Astrocyte of the spinal cord (primary cell): Measurements from ENCODE around the gene SH3RF3.

Source experiments
- DNase-seq: peaks from one replicate; pipeline ENCODE4 v3.0.0; 2011; ENCODE audit warnings: low read depth, low spot score
- H3K4me3 ChIP-seq: 2 replicates; pipeline ENCODE4 v1.5.1; 2011; ENCODE audit warnings: low read depth, mild to moderate bottlenecking, low read length, moderate library complexity
- CTCF ChIP-seq: IDR thresholded peaks from 2 replicates; pipeline ENCODE4 v1.5.1; 2012; ENCODE audit warnings: low read depth, mild to moderate bottlenecking, low read length, inconsistent platforms
- in situ Hi-C: cut with HindIII; loops from 2 replicates; pipeline ENCODE4 v1.10.0; 2017; ENCODE audit warnings: low sequenced_read_pairs

Gene SH3RF3

GRCh38 chr2:109129921-109130722, 1.1 kb downstream of the SH3RF3 start:
- DNase-seq = peak; percentile 41
- H3K4me3 ChIP-seq = peak overlapping the region; percentile 73
- TF ChIP-seq CTCF = no peak
- in situ Hi-C loops = no loop called here

- H3K4me3 ChIP-seq = peak overlapping the region; percentile 73
- no peak for TF ChIP-seq CTCF
- in situ Hi-C loops = no loop called here
- DNase-seq = no peak
Observed at GRCh38 chr2:109130723-109130995, 1.7 kb downstream of the SH3RF3 start.

GRCh38 chr2:109131777-109132176, 2.8 kb downstream of the SH3RF3 start:
- H3K4me3 ChIP-seq = no peak overlapping the region
- TF ChIP-seq CTCF = no peak
- in situ Hi-C loops = no loop called here
- no peak for DNase-seq

- in situ Hi-C loops = no loop called here
- H3K4me3 ChIP-seq = no peak overlapping the region
- no peak for DNase-seq
- TF ChIP-seq CTCF = no peak
Observed at GRCh38 chr2:109132626-109133025, 3.6 kb downstream of the SH3RF3 start.

GRCh38 chr2:109133746-109134145, 4.7 kb downstream of the SH3RF3 start:
- no peak for TF ChIP-seq CTCF
- no peak for DNase-seq
- in situ Hi-C loops = no loop called here
- no peak overlapping the region for H3K4me3 ChIP-seq

GRCh38 chr2:109134741-109135358, 5.8 kb downstream of the SH3RF3 start:
- in situ Hi-C loops = no loop called here
- no peak for TF ChIP-seq CTCF
- H3K4me3 ChIP-seq = no peak overlapping the region
- DNase-seq = no peak
